ENCODE measurements around the gene DUSP22.

DUSP22 gene

DNA sequence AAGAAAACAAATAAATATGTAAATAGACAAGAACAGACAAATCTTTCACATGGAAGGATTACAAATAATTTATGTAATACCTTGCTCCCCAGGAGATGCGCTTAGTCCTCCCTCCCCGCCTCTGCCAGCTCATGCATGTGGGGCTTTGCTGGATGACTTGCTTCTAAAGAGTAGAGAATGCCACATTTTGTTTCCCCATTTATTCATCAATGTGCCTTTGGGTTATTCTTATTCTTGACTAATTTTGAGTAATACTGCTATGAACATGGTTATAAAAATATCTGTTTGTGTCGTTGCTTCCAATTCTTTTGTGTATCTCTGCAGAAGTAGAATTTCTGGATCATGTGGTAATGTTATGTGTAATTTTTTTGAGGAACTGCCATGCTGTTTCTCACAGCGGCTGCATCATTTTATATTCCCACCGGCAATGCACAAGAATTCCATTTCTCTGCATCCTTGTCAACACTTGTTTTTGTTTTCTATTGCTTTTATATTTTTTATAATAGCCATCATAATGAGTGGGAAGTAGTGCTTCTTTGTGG, 23.8 kb upstream of the DUSP22 start:
- H3K4me3 ChIP-seq (ENCODE audit: low read depth in 1 of 2, low read length in 2 of 2) = no peak overlapping the region
- H3K4me1 ChIP-seq (ENCODE audit: insufficient read depth, low read length) = no peaks in the 10 kb centered on the region
- H3K79me2 ChIP-seq (ENCODE audit: insufficient read depth, low read length) = no peaks in the 10 kb centered on the region
- H3K27me3 ChIP-seq (ENCODE audit: insufficient read depth, low read length, poor library complexity) = peaks cover 5% of the 10 kb centered on the region
- H3K36me3 ChIP-seq (ENCODE audit: insufficient read depth, low read length) = no peaks in the 10 kb centered on the region
- TF ChIP-seq EZH2 (IDR thresholded peaks at IDR 0.05; ENCODE audit: borderline replicate concordance, low read depth, low read length, severe bottlenecking) = no peak
- TF ChIP-seq, protein P1, sequence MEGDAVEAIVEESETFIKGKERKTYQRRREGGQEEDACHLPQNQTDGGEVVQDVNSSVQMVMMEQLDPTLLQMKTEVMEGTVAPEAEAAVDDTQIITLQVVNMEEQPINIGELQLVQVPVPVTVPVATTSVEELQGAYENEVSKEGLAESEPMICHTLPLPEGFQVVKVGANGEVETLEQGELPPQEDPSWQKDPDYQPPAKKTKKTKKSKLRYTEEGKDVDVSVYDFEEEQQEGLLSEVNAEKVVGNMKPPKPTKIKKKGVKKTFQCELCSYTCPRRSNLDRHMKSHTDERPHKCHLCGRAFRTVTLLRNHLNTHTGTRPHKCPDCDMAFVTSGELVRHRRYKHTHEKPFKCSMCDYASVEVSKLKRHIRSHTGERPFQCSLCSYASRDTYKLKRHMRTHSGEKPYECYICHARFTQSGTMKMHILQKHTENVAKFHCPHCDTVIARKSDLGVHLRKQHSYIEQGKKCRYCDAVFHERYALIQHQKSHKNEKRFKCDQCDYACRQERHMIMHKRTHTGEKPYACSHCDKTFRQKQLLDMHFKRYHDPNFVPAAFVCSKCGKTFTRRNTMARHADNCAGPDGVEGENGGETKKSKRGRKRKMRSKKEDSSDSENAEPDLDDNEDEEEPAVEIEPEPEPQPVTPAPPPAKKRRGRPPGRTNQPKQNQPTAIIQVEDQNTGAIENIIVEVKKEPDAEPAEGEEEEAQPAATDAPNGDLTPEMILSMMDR (IDR thresholded peaks at IDR 0.05; ENCODE audit: borderline replicate concordance, extremely low read depth, low read length, poor library complexity, severe bottlenecking) = no peak
- no peak overlapping the region for H2AFZ ChIP-seq (ENCODE audit: low read depth, low read length)
- H3K9me3 ChIP-seq (ENCODE audit: insufficient read depth, low read length, severe bottlenecking) = no peaks in the 10 kb centered on the region
- H4K20me1 ChIP-seq (ENCODE audit: insufficient read depth, low read length) = no peaks in the 10 kb centered on the region
- no peak overlapping the region for H3K4me2 ChIP-seq (ENCODE audit: insufficient read depth, low read length)
- H3K27ac ChIP-seq (ENCODE audit: low read length) = no peak overlapping the region
- DNase-seq (no peak), ATAC-seq (ENCODE audit: insufficient read depth, low read depth) (no peak)
- no peak overlapping the region for H3K9ac ChIP-seq (ENCODE audit: low read depth, low read length)

DNA sequence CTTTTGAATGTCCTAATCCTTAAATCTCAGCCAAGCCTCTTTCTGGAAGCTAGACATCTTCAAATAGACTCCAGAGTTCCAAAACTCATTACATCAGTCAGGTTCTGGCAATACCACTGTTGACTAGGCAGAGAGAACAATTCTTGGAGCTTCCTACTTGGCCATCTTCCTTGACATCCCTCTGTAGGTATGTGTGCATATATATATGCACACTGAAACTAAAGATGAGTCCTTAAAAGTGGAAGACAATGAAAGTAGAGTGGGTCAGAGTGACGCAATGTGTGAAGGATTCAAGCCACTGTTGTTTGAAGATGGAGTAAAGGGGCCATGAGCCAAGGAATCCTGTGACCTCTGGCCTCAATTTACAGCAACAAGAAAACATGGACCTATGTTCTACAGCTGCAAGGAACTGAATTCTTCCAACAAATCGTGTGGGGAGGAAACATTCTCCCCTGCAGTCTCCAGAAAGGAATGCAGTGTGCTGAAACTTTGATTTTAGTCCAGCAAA, 18.7 kb upstream of the DUSP22 start:
- no peak overlapping the region for H2AFZ ChIP-seq (ENCODE audit: low read depth, low read length)
- no peak overlapping the region for H3K27ac ChIP-seq (ENCODE audit: low read length)
- H4K20me1 ChIP-seq (ENCODE audit: insufficient read depth, low read length) = no peaks in the 10 kb centered on the region
- TF ChIP-seq, protein P1 (IDR thresholded peaks at IDR 0.05; ENCODE audit: borderline replicate concordance, extremely low read depth, low read length, poor library complexity, severe bottlenecking) = no peak
- no peak for TF ChIP-seq EZH2 (IDR thresholded peaks at IDR 0.05; ENCODE audit: borderline replicate concordance, low read depth, low read length, severe bottlenecking)
- no peak overlapping the region for H3K4me2 ChIP-seq (ENCODE audit: insufficient read depth, low read length)
- no peaks in the 10 kb centered on the region for H3K9me3 ChIP-seq (ENCODE audit: insufficient read depth, low read length, severe bottlenecking)
- H3K4me3 ChIP-seq (ENCODE audit: low read depth in 1 of 2, low read length in 2 of 2) = no peak overlapping the region
- DNase-seq = no peak
- H3K9ac ChIP-seq (ENCODE audit: low read depth, low read length) = no peak overlapping the region
- no peaks in the 10 kb centered on the region for H3K79me2 ChIP-seq (ENCODE audit: insufficient read depth, low read length)
- ATAC-seq (ENCODE audit: insufficient read depth, low read depth) = no peak
- no peaks in the 10 kb centered on the region for H3K4me1 ChIP-seq (ENCODE audit: insufficient read depth, low read length)
- peaks cover 5% of the 10 kb centered on the region for H3K27me3 ChIP-seq (ENCODE audit: insufficient read depth, low read length, poor library complexity)
- H3K36me3 ChIP-seq (ENCODE audit: insufficient read depth, low read length) = no peaks in the 10 kb centered on the region

DNA sequence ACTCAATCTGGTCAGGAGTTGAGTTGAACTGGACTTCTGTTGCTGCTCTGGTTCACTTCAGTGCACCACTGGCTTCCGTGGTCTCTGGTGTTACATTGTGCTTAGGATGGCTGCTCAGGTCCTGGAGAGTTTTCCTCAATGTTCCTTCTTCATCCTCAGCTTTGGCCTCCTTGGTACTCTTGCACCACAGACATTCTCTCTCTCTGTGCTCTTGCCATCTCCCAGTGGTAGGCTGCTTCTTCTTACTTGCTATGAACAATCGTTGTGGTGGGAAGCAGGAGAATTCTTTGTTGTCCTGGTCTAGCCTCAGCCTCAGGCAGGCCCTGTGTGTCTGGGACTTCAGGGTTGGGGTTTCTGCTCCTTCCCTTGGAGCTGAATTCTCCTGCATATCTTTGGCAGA, 14.5 kb upstream of the DUSP22 start:
- no peak for ATAC-seq (ENCODE audit: insufficient read depth, low read depth)

More for the DNA sequence above, 14.5 kb upstream of the DUSP22 start:
- no peak overlapping the region for H3K27ac ChIP-seq (ENCODE audit: low read length)
- no peak overlapping the region for H3K4me3 ChIP-seq (ENCODE audit: low read depth in 1 of 2, low read length in 2 of 2)
- H3K4me2 ChIP-seq (ENCODE audit: insufficient read depth, low read length) = no peak overlapping the region
- no peaks in the 10 kb centered on the region for H3K27me3 ChIP-seq (ENCODE audit: insufficient read depth, low read length, poor library complexity)
- no peaks in the 10 kb centered on the region for H3K4me1 ChIP-seq (ENCODE audit: insufficient read depth, low read length)
- H4K20me1 ChIP-seq (ENCODE audit: insufficient read depth, low read length) = no peaks in the 10 kb centered on the region
- H3K36me3 ChIP-seq (ENCODE audit: insufficient read depth, low read length) = no peaks in the 10 kb centered on the region
- H3K79me2 ChIP-seq (ENCODE audit: insufficient read depth, low read length) = no peaks in the 10 kb centered on the region
- H3K9ac ChIP-seq (ENCODE audit: low read depth, low read length) = no peak overlapping the region
- H2AFZ ChIP-seq (ENCODE audit: low read depth, low read length) = no peak overlapping the region
- no peaks in the 10 kb centered on the region for H3K9me3 ChIP-seq (ENCODE audit: insufficient read depth, low read length, severe bottlenecking)
- no peak for TF ChIP-seq EZH2 (IDR thresholded peaks at IDR 0.05; ENCODE audit: borderline replicate concordance, low read depth, low read length, severe bottlenecking)
- TF ChIP-seq, protein P1 (IDR thresholded peaks at IDR 0.05; ENCODE audit: borderline replicate concordance, extremely low read depth, low read length, poor library complexity, severe bottlenecking) = no peak
- no peak for DNase-seq

Measured in DND-41 (cell line).